ENCODE results near the gene HCK. TPM values are rescaled to one million over a fixed set of nuclear protein-coding genes. Genes with fewer than 3 reads are reported as not detected.

HCK gene
- total RNA-seq, 4 donors from 2014 or later, result 3.0 to 16.9 (median 6.7) TPM

- Histone ChIP-seq H3K36me3 (no peaks in the 10 kb centered on the region), H3K9me3 (no peaks in the 10 kb centered on the region), H3K27me3 (peaks cover 0 to 38% (median 0%) of the 10 kb centered on the region in 4 donors), H3K27ac (no peak overlapping the region), H3K4me3 (no peak overlapping the region), H3K4me1 (peaks cover 0 to 21% (median 6%) of the 10 kb centered on the region in 3 donors)
- no peak for DNase-seq
- intact Hi-C loops (cut with DNase I), result no loop called here
- no peak for TF ChIP-seq POLR2A (IDR thresholded peaks at IDR 0.05)
- TF ChIP-seq CTCF (IDR thresholded peaks at IDR 0.05), result no peak
- WGBS, 2 donors, result 56 to 93% methylated on average over 3 of the region's 3 CpGs
These were observed 28.7 kb downstream of the HCK start for GRCh38 chr20:32080783-32081182.

DNA sequence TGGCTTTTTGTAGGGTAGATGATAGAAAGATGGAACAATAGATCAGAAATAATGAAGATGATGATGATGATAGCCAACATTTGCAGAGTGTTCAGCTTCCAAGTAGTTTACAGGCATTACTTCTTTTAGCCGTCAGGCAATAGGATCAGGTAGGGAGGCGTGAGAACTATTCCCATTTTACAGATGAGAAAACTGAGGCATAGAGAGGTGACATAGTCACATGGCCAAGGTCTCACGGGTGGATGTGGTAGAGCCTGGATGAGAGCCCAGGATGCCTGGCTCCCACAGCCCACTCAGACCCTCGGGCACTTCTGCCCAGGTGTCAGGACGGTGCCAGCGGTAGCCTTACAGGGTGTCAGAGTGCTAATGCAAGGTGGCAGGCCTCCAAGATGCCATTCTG, 31.4 kb downstream of the HCK start:
- peaks cover 0 to 23% (median 0%) of the 10 kb centered on the region in 4 donors for H3K27me3 ChIP-seq
- no peaks in the 10 kb centered on the region for H3K36me3 ChIP-seq
- no peak for TF ChIP-seq POLR2A (IDR thresholded peaks at IDR 0.05)
- no peak for TF ChIP-seq CTCF (IDR thresholded peaks at IDR 0.05)
- intact Hi-C loops (cut with DNase I), result no loop called here
- H3K27ac ChIP-seq, result no peak overlapping the region
- H3K4me1 ChIP-seq, result peaks cover 0 to 21% (median 6%) of the 10 kb centered on the region in 3 donors
- H3K4me3 ChIP-seq, result no peak overlapping the region
- H3K9me3 ChIP-seq, result no peaks in the 10 kb centered on the region
- no peak for DNase-seq
- WGBS, 2 donors, result 77 to 95% methylated on average over 4 to 6 of the region's 6 CpGs

DNA sequence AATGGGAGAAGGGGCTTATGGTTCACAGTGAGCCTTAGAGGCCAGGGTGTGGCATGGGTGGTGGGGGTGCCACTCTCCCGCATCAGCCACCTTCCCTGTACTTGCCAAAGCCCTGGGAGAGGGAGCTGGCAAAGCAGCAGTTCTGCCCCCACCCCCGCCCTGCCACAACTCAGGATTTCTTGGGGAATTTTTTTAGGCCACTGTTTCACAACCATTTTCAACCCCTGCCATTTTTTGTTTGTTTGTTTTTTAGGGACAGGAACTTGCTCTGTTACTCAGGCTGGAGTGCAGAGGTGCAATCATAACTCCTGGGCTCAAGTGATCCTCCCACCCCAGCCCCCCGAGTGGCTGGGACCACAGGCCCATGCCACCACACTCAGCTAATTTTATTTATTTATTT, 35.0 kb downstream of the HCK start:
- no peak for DNase-seq
- Histone ChIP-seq H3K36me3 (no peaks in the 10 kb centered on the region), H3K4me3 (no peak overlapping the region), H3K4me1 (peaks cover 0 to 10% (median 0%) of the 10 kb centered on the region in 3 donors), H3K27me3 (peaks cover 0 to 17% (median 0%) of the 10 kb centered on the region in 4 donors), H3K9me3 (no peaks in the 10 kb centered on the region), H3K27ac (no peak overlapping the region)
- intact Hi-C loops (cut with DNase I), result no loop called here
- 76 to 81% methylated on average over 3 of the region's 3 CpGs for WGBS, 2 donors
- TF ChIP-seq POLR2A (IDR thresholded peaks at IDR 0.05) (no peak), CTCF (IDR thresholded peaks at IDR 0.05) (no peak)

GRCh38 chr20:32088759-32089158, 36.7 kb downstream of the HCK start:
- Histone ChIP-seq H3K27me3 (peaks cover 0 to 8% (median 0%) of the 10 kb centered on the region in 4 donors), H3K36me3 (no peaks in the 10 kb centered on the region), H3K4me1 (peaks cover 0 to 3% (median 0%) of the 10 kb centered on the region in 3 donors), H3K27ac (no peak overlapping the region), H3K4me3 (no peak overlapping the region), H3K9me3 (no peaks in the 10 kb centered on the region)
- 83 to 85% methylated on average over 1 of the region's 3 CpGs for WGBS, 2 donors
- no peak for DNase-seq
- intact Hi-C loops (cut with DNase I), result no loop called here
- TF ChIP-seq POLR2A (IDR thresholded peaks at IDR 0.05) (no peak), CTCF (IDR thresholded peaks at IDR 0.05) (no peak)

GRCh38 chr20:32089637-32090362, 37.8 kb downstream of the HCK start:
- TF ChIP-seq CTCF (IDR thresholded peaks at IDR 0.05) (no peak), POLR2A (IDR thresholded peaks at IDR 0.05) (no peak)
- Histone ChIP-seq H3K9me3 (no peaks in the 10 kb centered on the region), H3K27me3 (peaks cover 0 to 6% (median 0%) of the 10 kb centered on the region in 4 donors), H3K27ac (no peak overlapping the region), H3K36me3 (no peaks in the 10 kb centered on the region), H3K4me1 (peaks cover 0 to 3% (median 0%) of the 10 kb centered on the region in 3 donors), H3K4me3 (no peak overlapping the region)
- no peak for DNase-seq
- intact Hi-C loops (cut with DNase I), result loop anchor here (5.0 to 10.0 kb wide), 3 partner anchors 57 to 235 kb away; no protein-coding TSS in a partner anchor
- 64 to 85% methylated on average over 5 of the region's 5 CpGs for WGBS, 2 donors

Data from esophagus squamous epithelium (tissue), 5 donors.